ENCODE results near the gene POU6F1. TPM values are rescaled to one million over a fixed set of nuclear protein-coding genes. Genes with fewer than 3 reads are reported as not detected.
A peak's percentile ranks its signal among the peaks of the same experiment; 100 is the strongest.

Gene POU6F1
- total RNA-seq, 1 experiment from 2014 or later: 5.3 TPM

DNA sequence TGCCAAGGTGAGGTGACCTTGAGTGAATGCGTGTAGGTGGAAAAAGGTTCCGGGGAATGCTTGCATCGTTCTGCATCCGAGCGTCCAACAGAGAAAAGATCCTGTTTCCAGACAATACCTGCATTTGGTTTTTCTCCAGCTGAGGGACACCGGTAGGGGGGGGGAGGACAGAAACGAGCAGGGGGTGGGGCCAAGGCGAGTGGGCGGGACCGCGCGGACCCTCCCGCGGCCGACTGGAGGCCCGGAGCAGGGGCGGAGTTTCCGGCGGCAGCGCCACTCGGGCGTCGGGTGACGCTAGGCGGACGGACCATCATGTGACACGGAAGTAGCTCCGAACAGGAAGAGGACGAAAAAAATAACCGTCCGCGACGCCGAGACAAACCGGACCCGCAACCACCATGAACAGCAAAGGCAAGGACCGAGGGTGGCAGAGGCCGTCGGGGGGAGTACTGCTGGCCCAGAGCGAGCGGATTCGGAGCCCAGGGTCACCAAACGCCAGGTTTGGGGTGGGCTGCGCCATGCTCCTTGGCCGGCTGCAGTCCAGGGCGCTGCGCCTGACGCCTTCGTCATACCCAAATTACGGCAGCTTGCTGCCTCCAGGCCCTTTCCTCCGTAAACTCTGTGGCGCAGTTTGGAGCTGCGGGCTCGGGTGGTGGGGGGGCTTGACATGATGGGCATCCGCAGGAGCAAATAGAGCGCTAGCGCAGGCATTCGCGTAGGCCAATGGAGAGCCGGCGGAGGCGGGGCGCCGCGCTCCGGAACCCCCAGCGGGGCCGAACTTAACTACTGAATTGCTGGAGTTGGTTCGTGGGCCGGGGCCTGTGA lies 20.9 kb upstream of the POU6F1 start, which contains the start of gene DAZAP2:
DAZAP2 (plus strand) TSS at position 317 of the 825 bp plus-strand sequence; CDS start at position 399, 82 bp downstream.
- Histone ChIP-seq H3K4me3 (ENCODE audit: low read depth, low read length) (peak within 1 kb of the TSS; percentile 75), H3K36me3 (ENCODE audit: control insufficient read depth, insufficient read depth, low read length) (peaks cover 2% of the 10 kb centered on the region; the same call in 1 of the 2 replicates), H3K27me3 (replicated peaks; ENCODE audit: control insufficient read depth, insufficient read depth, low read length) (no peaks in the 10 kb centered on the region), H3K4me1 (peaks cover 17% of the 10 kb centered on the region), H3K9me3 (no peaks in the 10 kb centered on the region)
- no peaks in the 10 kb centered on the region for H3K27me3 Mint-ChIP-seq (ENCODE audit: insufficient read depth, unreplicated experiment)
- H3K4me3 Mint-ChIP-seq (ENCODE audit: unreplicated experiment): peak within 1 kb of the TSS; percentile 86
- H3K27ac Mint-ChIP-seq (ENCODE audit: unreplicated experiment): peak within 1 kb of the TSS; percentile 100
- intact Hi-C loops (cut with micrococcal nuclease; ENCODE audit: unreplicated experiment): loop anchor here (1.0 to 10.0 kb wide), 6 partner anchors 20 to 414 kb away; partner anchors contain the start of genes CSRNP2, LETMD1, POU6F1 and SLC11A2
- peaks cover 57% of the 10 kb centered on the region for H3K36me3 Mint-ChIP-seq (ENCODE audit: insufficient read depth, unreplicated experiment)
- POLR2A ChIA-PET: interaction anchor here (0.5 to 1.9 kb wide), 26 partner anchors 9 to 1861 kb away, joined by 3 to 39 read pairs (median 4); partner anchors contain the start of genes CSRNP2, LETMD1, POU6F1 and SLC11A2
- H3K4me1 Mint-ChIP-seq (ENCODE audit: low read depth, unreplicated experiment): peaks cover 5% of the 10 kb centered on the region
- H3K9me3 Mint-ChIP-seq (ENCODE audit: unreplicated experiment): no peaks in the 10 kb centered on the region
- BruUV-seq (replicated peaks): TSS peak; percentile 71
- TF ChIP-seq, protein P1, sequence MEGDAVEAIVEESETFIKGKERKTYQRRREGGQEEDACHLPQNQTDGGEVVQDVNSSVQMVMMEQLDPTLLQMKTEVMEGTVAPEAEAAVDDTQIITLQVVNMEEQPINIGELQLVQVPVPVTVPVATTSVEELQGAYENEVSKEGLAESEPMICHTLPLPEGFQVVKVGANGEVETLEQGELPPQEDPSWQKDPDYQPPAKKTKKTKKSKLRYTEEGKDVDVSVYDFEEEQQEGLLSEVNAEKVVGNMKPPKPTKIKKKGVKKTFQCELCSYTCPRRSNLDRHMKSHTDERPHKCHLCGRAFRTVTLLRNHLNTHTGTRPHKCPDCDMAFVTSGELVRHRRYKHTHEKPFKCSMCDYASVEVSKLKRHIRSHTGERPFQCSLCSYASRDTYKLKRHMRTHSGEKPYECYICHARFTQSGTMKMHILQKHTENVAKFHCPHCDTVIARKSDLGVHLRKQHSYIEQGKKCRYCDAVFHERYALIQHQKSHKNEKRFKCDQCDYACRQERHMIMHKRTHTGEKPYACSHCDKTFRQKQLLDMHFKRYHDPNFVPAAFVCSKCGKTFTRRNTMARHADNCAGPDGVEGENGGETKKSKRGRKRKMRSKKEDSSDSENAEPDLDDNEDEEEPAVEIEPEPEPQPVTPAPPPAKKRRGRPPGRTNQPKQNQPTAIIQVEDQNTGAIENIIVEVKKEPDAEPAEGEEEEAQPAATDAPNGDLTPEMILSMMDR (IDR thresholded peaks at IDR 0.05; ENCODE audit: insufficient read depth in 1 of 2, low read depth in 1 of 2, low read length in 1 of 2, severe bottlenecking in 1 of 2, unreplicated experiment in 1 of 2): peak; percentile 16 to 59
- CTCF ChIA-PET: interaction anchor here (0.6 to 2.0 kb wide), 12 partner anchors 10 to 1149 kb away, joined by 3 to 26 read pairs (median 4); partner anchors contain the start of genes POU6F1 and SMAGP
- DNase-seq: peak; percentile 98

DNA sequence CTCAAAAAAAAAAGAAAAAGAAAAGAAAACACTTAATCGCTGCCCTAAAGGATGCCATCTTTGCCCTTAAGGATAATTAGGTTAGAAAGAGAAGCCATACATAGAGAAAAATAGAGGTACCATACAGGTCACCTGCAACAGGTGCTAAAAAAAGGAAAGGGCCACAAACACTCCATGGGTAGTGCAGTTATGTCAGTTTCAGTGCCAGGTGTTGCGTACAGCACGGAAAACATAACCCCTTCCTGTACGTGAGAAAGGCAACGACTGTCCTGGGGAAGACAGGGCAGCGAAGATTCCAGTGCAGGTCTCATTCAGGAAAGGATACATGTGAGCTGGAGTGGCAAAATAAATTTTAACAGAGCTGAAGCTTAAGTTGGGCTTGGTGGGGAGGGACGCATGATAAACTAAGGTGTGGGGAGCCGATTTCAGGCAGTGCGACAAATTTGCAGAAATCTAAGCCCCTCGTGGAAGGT lies 20.2 kb upstream of the POU6F1 start:
- H3K27ac Mint-ChIP-seq (ENCODE audit: unreplicated experiment): peak overlapping the region; percentile 100
- TF ChIP-seq, protein P1 (IDR thresholded peaks at IDR 0.05; ENCODE audit: insufficient read depth in 1 of 2, low read depth in 1 of 2, low read length in 1 of 2, severe bottlenecking in 1 of 2, unreplicated experiment in 1 of 2): no peak

DNA sequence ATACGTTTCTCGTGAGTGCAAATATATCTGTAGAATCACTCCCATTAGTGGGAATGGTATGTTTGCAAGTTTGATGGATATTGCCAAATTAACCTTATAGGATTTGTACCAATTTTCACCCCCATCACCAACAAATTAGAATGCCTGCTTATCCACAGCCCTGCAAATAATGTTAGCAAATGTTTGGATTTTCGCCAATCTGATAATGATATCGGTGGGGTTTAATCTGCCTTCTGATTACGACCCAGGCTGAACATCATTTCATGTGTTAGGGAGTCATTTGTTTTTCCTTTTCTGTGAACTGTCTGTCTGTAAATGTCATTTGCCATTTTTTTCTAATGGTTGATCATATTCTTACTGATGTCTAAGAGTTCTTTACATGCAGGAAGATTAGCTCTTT lies 16.7 kb upstream of the POU6F1 start:
- BruUV-seq (replicated peaks): no TSS peak
- Histone ChIP-seq H3K36me3 (ENCODE audit: control insufficient read depth, insufficient read depth, low read length) (no peaks in the 10 kb centered on the region), H3K4me3 (ENCODE audit: low read depth, low read length) (no peak overlapping the region), H3K9me3 (no peaks in the 10 kb centered on the region; the same call in 1 of the 2 replicates), H3K27me3 (replicated peaks; ENCODE audit: control insufficient read depth, insufficient read depth, low read length) (no peaks in the 10 kb centered on the region), H3K4me1 (no peaks in the 10 kb centered on the region)
- POLR2A ChIA-PET: no interaction called here
- TF ChIP-seq, protein P1 (IDR thresholded peaks at IDR 0.05; ENCODE audit: insufficient read depth in 1 of 2, low read depth in 1 of 2, low read length in 1 of 2, severe bottlenecking in 1 of 2, unreplicated experiment in 1 of 2): no peak
- DNase-seq: no peak
- intact Hi-C loops (cut with micrococcal nuclease; ENCODE audit: unreplicated experiment): loop anchor here (10.0 kb wide), 1 partner anchor 410 kb away; no protein-coding TSS in a partner anchor
- Mint-ChIP-seq H3K9me3 (ENCODE audit: unreplicated experiment) (no peaks in the 10 kb centered on the region), H3K27me3 (ENCODE audit: insufficient read depth, unreplicated experiment) (no peaks in the 10 kb centered on the region), H3K4me3 (ENCODE audit: unreplicated experiment) (no peak overlapping the region), H3K27ac (ENCODE audit: unreplicated experiment) (no peak overlapping the region), H3K36me3 (ENCODE audit: insufficient read depth, unreplicated experiment) (peaks cover 20% of the 10 kb centered on the region), H3K4me1 (ENCODE audit: low read depth, unreplicated experiment) (no peaks in the 10 kb centered on the region)
- CTCF ChIA-PET: no interaction called here

More for the DNA sequence above, 20.2 kb upstream of the POU6F1 start:
- Mint-ChIP-seq H3K36me3 (ENCODE audit: insufficient read depth, unreplicated experiment) (peaks cover 55% of the 10 kb centered on the region), H3K27me3 (ENCODE audit: insufficient read depth, unreplicated experiment) (no peaks in the 10 kb centered on the region), H3K9me3 (ENCODE audit: unreplicated experiment) (no peaks in the 10 kb centered on the region), H3K4me3 (ENCODE audit: unreplicated experiment) (peak overlapping the region; percentile 86), H3K4me1 (ENCODE audit: low read depth, unreplicated experiment) (peaks cover 5% of the 10 kb centered on the region)
- H3K9me3 ChIP-seq: no peaks in the 10 kb centered on the region; the same call in 1 of the 2 replicates
- peaks cover 17% of the 10 kb centered on the region for H3K4me1 ChIP-seq
- peak in 1 of 2 experiments; percentile 23 for DNase-seq
- ChIA-PET POLR2A (interaction anchor here (0.5 to 1.9 kb wide), 22 partner anchors 9 to 1860 kb away, joined by 3 to 39 read pairs (median 4); partner anchors contain the start of genes CSRNP2, LETMD1, POU6F1 and SLC11A2), CTCF (interaction anchor here (0.6 to 2.0 kb wide), 8 partner anchors 11 to 473 kb away, joined by 3 to 26 read pairs (median 8); partner anchors contain the start of genes POU6F1 and SMAGP)
- peaks cover 2% of the 10 kb centered on the region; the same call in 1 of the 2 replicates for H3K36me3 ChIP-seq (ENCODE audit: control insufficient read depth, insufficient read depth, low read length)
- peak overlapping the region; percentile 75 for H3K4me3 ChIP-seq (ENCODE audit: low read depth, low read length)
- H3K27me3 ChIP-seq (replicated peaks; ENCODE audit: control insufficient read depth, insufficient read depth, low read length): no peaks in the 10 kb centered on the region
- intact Hi-C loops (cut with micrococcal nuclease; ENCODE audit: unreplicated experiment): loop anchor here (1.0 to 10.0 kb wide), 6 partner anchors 20 to 413 kb away; partner anchors contain the start of genes CSRNP2, LETMD1, POU6F1 and SLC11A2
- BruUV-seq (replicated peaks): no TSS peak

Data from Caco-2 (cell line).